Keratinocyte (primary cell): ENCODE measurements around the gene TLL2. TPM values are rescaled to one million over a fixed set of nuclear protein-coding genes. Genes with fewer than 3 reads are reported as not detected.

Experiments used
- DNase-seq: peaks from one replicate; pipeline ENCODE4 v3.0.0-alpha.2; 2011; ENCODE audit warnings: low read depth, missing footprints, low spot score
- FAIRE-seq: peaks from 2 replicates; lab custom pipeline; 2011; peaks lifted over from hg19 to GRCh38; lab: Jason Lieb, UNC
- H2AFZ ChIP-seq: 2 replicates; pipeline ENCODE4 v1.6.0; 2012; ENCODE audit warnings: low read length, control low read depth, inconsistent platforms; ENCODE audit not compliant: control insufficient read depth
- H3K27ac ChIP-seq: 2 replicates; pipeline ENCODE4 v1.5.1; 2011; ENCODE audit warnings: low read length; ENCODE audit not compliant: control insufficient read depth, insufficient read depth
- H3K27me3 ChIP-seq: 3 replicates; pipeline ENCODE4 v1.6.0; 2011; ENCODE audit warnings: low read length; ENCODE audit not compliant: control insufficient read depth, insufficient read depth; ENCODE audit errors: extremely low read depth
- H3K36me3 ChIP-seq, 2 experiments: 2 replicates in 1 of 2; 3 replicates in 1 of 2; pipeline ENCODE4 v1.5.1; 2011; ENCODE audit warnings: low read length in 2 of 2, mild to moderate bottlenecking in 1 of 2; ENCODE audit not compliant: control insufficient read depth in 2 of 2, insufficient read depth in 2 of 2; ENCODE audit errors: extremely low read depth in 1 of 2
- H3K4me1 ChIP-seq: 3 replicates; pipeline ENCODE4 v1.5.1; 2011; ENCODE audit warnings: low read length; ENCODE audit not compliant: control insufficient read depth, insufficient read depth; ENCODE audit errors: extremely low read depth
- H3K4me2 ChIP-seq: 3 replicates; pipeline ENCODE4 v1.6.0; 2011; ENCODE audit warnings: low read depth, low read length; ENCODE audit not compliant: control insufficient read depth, insufficient read depth; ENCODE audit errors: extremely low read depth
- H3K4me3 ChIP-seq, 3 experiments: fragments of 200-600 bp in 1 of 3; sonication (generic) in 1 of 3; 2 replicates in 2 of 3; 3 replicates in 1 of 3; pipeline ENCODE4 v1.5.1; 2011 to 2016; ENCODE audit warnings: low read length in 3 of 3, mild to moderate bottlenecking in 3 of 3, control low read depth in 2 of 3, inconsistent platforms in 1 of 3, low read depth in 1 of 3, mixed read lengths in 1 of 3, mixed run types in 1 of 3, moderate library complexity in 1 of 3; ENCODE audit not compliant: control insufficient read depth in 2 of 3, insufficient read depth in 2 of 3; ENCODE audit errors: extremely low read depth in 1 of 3
- H3K79me2 ChIP-seq: 2 replicates; pipeline ENCODE4 v1.6.0; 2012; ENCODE audit warnings: low read length; ENCODE audit not compliant: control insufficient read depth, insufficient read depth
- H3K9ac ChIP-seq: 3 replicates; pipeline ENCODE4 v1.6.0; 2011; ENCODE audit warnings: low read length; ENCODE audit not compliant: control insufficient read depth, insufficient read depth; ENCODE audit errors: extremely low read depth
- H3K9me1 ChIP-seq: 3 replicates; pipeline ENCODE4 v1.6.0; 2011; ENCODE audit warnings: low read length; ENCODE audit not compliant: control insufficient read depth, insufficient read depth; ENCODE audit errors: extremely low read depth
- H3K9me3 ChIP-seq: 2 replicates; pipeline ENCODE4 v1.5.1; 2012; ENCODE audit warnings: low read depth, low read length; ENCODE audit not compliant: control insufficient read depth
- H4K20me1 ChIP-seq: 3 replicates; pipeline ENCODE4 v1.6.0; 2011; ENCODE audit warnings: low read length; ENCODE audit not compliant: control insufficient read depth, insufficient read depth; ENCODE audit errors: extremely low read depth
- EZH2 ChIP-seq: IDR thresholded peaks from one replicate; pipeline ENCODE4 v1.6.1; 2012; ENCODE audit warnings: inconsistent platforms, mild to moderate bottlenecking, low read length, moderate library complexity
- dilution Hi-C: fragments of 300-500 bp; cut with MboI; formaldehyde crosslinking; loops from one replicate; pipeline ENCODE4 v1.7.0; 2020; ENCODE audit warnings: low sequenced_read_pairs; ENCODE audit not compliant: extremely low pct_ligation_motif_present
- polyA plus RNA-seq, 5 experiments: library from polyadenylated mRNA; depleted of rRNA in 3 of 5; stranded (reverse) in 3 of 5; stranded (forward) in 1 of 5; unstranded in 1 of 5; fragments of >200 nt; gene quantifications; 1 replicate in 1 of 5; 2 replicates in 3 of 5; 3 replicates in 1 of 5; pipeline versions ENCODE4 v1.2.1 to v1.2.3, GENCODE V29; 2011 to 2012; ENCODE audit warnings: missing spikeins in 2 of 5, low read depth in 1 of 5, low replicate concordance in 1 of 5
- TF ChIP-seq, protein P1 (sequence below), 3 experiments: IDR thresholded peaks in 1 of 3; conservative IDR thresholded peaks in 1 of 3; optimal IDR thresholded peaks in 1 of 3; 2 replicates in 2 of 3; 3 replicates in 1 of 3; pipeline versions ENCODE3 to v1.5.1; 2011; ENCODE audit warnings: low read length in 3 of 3, mild to moderate bottlenecking in 3 of 3, moderate library complexity in 2 of 3, control low read depth in 1 of 3, inconsistent platforms in 1 of 3; ENCODE audit not compliant: insufficient read depth in 2 of 3; ENCODE audit errors: extremely low read depth in 1 of 3

TLL2 gene
- polyA plus RNA-seq, 1 donor (not counting 4 experiments of a cell fraction or from before 2014, with no cell fraction given), result 0.83 TPM

DNA sequence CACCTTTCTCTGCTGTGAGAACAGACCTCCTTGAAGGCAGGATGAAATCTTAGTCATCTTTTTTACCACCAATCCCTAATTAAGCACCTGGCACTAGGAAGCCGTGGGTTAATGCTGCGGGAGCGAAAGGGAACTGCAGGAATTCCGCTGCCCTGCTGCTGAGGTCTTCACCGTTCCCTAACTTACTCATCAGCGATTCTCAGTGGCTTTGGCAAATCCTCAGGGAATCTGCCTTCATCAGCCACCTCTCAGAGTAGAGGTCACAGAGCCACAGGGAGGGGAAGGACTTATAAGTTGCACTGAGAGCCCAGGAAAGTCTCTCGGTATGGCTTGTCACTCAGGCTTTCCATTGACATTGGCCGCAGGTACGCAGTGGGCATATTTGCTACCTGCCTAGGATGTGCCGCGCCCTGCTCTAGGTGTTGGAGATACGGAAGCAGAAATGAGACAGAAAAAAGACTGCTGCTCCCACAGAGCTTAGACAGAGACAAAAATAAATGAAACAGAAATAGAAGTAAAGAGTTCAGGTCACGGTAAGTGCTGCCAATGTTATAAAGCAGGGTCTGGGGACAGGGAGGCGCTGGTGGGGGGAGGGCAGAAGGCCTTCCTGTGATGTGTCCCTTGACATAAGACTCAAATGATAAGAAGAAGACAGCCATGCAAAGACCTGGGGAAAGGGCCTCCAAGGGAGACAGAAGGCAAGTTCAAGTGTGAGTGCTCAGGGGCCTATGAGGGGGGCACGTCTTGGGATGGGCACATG lies 82.3 kb downstream of the TLL2 start:
- DNase-seq (no peak), FAIRE-seq (no peak)
- H3K4me3 ChIP-seq, result no peak overlapping the region
- H3K9me3 ChIP-seq, result no peaks in the 10 kb centered on the region
- H3K9me1 ChIP-seq, result no peaks in the 10 kb centered on the region
- H3K4me2 ChIP-seq, result no peak overlapping the region
- H2AFZ ChIP-seq, result no peak overlapping the region
- no peaks in the 10 kb centered on the region for H4K20me1 ChIP-seq
- no peaks in the 10 kb centered on the region for H3K27me3 ChIP-seq
- TF ChIP-seq EZH2, result no peak
- TF ChIP-seq, protein P1, sequence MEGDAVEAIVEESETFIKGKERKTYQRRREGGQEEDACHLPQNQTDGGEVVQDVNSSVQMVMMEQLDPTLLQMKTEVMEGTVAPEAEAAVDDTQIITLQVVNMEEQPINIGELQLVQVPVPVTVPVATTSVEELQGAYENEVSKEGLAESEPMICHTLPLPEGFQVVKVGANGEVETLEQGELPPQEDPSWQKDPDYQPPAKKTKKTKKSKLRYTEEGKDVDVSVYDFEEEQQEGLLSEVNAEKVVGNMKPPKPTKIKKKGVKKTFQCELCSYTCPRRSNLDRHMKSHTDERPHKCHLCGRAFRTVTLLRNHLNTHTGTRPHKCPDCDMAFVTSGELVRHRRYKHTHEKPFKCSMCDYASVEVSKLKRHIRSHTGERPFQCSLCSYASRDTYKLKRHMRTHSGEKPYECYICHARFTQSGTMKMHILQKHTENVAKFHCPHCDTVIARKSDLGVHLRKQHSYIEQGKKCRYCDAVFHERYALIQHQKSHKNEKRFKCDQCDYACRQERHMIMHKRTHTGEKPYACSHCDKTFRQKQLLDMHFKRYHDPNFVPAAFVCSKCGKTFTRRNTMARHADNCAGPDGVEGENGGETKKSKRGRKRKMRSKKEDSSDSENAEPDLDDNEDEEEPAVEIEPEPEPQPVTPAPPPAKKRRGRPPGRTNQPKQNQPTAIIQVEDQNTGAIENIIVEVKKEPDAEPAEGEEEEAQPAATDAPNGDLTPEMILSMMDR (optimal IDR thresholded peaks at IDR 0.05 in 1 of 3, IDR thresholded peaks at IDR 0.05 in 1 of 3, conservative IDR thresholded peaks at IDR 0.05 in 1 of 3; ENCODE audit: extremely low read depth in 1 of 3, insufficient read depth in 2 of 3, low read length in 3 of 3), result no peak
- no peaks in the 10 kb centered on the region for H3K36me3 ChIP-seq
- H3K9ac ChIP-seq, result no peak overlapping the region
- H3K4me1 ChIP-seq, result no peaks in the 10 kb centered on the region
- H3K27ac ChIP-seq, result no peak overlapping the region
- no peaks in the 10 kb centered on the region for H3K79me2 ChIP-seq
- dilution Hi-C loops, result no loop called here

DNA sequence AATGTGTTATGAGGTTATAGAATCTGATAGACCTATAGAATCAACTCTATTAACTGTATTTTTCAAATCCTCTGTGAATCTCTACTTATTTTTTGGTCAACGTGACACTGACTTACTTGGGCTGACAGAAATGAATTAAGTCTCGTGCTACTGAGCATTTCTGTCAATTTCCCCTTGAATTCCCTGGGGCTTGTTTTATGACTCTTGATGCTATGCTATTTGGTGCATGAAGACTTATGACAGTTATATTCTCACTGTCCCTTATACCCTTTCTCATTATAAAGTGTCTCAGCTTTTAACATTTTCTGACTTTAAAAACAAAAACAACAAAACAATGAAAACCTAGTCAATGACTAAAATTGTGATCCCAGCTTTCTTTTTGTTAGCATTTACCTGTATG lies 86.4 kb downstream of the TLL2 start:
- Histone ChIP-seq H3K36me3 (no peaks in the 10 kb centered on the region), H3K79me2 (no peaks in the 10 kb centered on the region), H3K4me2 (no peak overlapping the region), H3K9me1 (no peaks in the 10 kb centered on the region), H3K4me1 (no peaks in the 10 kb centered on the region), H3K9me3 (no peaks in the 10 kb centered on the region), H3K4me3 (no peak overlapping the region), H3K9ac (no peak overlapping the region), H3K27me3 (no peaks in the 10 kb centered on the region), H3K27ac (no peak overlapping the region), H4K20me1 (no peaks in the 10 kb centered on the region), H2AFZ (no peak overlapping the region)
- dilution Hi-C loops, result no loop called here
- DNase-seq, result no peak
- no peak for FAIRE-seq
- TF ChIP-seq, protein P1 (optimal IDR thresholded peaks at IDR 0.05 in 1 of 3, IDR thresholded peaks at IDR 0.05 in 1 of 3, conservative IDR thresholded peaks at IDR 0.05 in 1 of 3; ENCODE audit: extremely low read depth in 1 of 3, insufficient read depth in 2 of 3, low read length in 3 of 3), result no peak
- TF ChIP-seq EZH2, result no peak
